HG03565 (cell line): ENCODE data around the gene OR10H2.
"Not testable (repeated sequence)": the region's sequence is repeated elsewhere in the genome, so short reads cannot be mapped to it uniquely, and the experiment has no call there.

Source experiments
- ATAC-seq: cut with Tn5 transposase; IDR thresholded peaks from one replicate; pipeline ENCODE4 v1.9.1; 2021; ENCODE audit warnings: mild to moderate bottlenecking, moderate library complexity; ENCODE audit not compliant: unreplicated experiment

Gene OR10H2

GRCh38 chr19:15759962-15760565 is 32.2 kb downstream of the OR10H2 start:
- no peak for ATAC-seq

DNA sequence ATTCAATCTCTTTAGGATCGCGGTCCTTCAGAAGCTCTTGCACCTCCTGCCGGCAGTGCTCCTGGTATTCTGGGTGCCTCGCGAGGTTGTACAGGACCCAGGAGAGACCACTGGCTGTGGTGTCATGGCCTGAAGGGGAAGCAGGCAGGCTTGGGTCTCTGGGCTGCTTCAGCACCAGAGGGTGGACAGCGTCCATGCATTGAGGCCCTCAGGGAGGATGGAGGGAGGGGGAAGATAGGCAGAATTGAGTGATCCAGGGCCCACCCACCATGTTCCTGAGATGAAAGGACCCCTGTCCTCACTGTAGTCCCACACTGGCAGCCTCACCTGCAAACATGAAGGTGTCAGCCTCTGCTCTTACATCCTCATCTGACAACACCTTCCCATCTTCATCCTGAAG is 41.8 kb downstream of the OR10H2 start:
- no peak for ATAC-seq

DNA sequence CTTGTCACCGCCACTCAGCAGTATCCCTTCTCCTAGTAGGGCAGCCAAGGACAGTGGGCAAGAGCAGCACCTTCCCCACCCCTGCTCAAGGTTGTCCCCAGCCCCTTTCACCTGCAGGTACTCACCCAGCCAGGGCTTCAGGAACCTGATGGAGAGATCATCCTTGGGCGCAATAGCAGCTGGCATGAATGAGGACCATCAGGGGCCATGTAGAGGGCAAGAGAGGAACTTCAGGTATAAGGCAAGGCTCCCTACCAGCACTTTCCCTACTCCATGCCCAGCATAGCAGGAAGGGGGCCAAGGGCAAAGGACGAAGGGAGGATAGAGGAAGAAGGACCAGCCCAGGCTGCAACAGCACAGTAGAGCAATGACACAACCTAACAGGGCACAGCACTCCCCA is 46.3 kb downstream of the OR10H2 start:
- ATAC-seq, result not testable (repeated sequence)

- no peak for ATAC-seq
Observed at GRCh38 chr19:15775249-15775648, 47.4 kb downstream of the OR10H2 start.

DNA sequence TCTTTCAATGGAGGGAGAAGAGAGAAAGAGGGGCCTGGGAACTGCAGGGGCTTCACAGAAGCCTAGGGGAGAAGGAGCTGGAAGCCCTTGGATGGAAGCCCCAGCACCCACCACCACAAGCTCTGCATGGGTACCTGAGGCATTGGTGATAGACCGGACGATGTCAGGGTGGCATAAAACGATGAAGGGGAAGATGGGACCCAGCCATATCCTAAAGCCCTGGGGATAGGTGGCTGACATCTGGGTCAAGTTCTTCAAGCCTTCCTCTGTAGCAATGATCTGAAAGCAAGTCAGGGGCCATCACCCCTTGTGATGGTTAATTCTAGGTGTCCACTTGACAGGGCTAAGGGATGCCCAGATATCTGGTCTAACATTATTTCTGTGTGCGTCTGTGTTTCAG is 48.4 kb downstream of the OR10H2 start:
- no peak for ATAC-seq

DNA sequence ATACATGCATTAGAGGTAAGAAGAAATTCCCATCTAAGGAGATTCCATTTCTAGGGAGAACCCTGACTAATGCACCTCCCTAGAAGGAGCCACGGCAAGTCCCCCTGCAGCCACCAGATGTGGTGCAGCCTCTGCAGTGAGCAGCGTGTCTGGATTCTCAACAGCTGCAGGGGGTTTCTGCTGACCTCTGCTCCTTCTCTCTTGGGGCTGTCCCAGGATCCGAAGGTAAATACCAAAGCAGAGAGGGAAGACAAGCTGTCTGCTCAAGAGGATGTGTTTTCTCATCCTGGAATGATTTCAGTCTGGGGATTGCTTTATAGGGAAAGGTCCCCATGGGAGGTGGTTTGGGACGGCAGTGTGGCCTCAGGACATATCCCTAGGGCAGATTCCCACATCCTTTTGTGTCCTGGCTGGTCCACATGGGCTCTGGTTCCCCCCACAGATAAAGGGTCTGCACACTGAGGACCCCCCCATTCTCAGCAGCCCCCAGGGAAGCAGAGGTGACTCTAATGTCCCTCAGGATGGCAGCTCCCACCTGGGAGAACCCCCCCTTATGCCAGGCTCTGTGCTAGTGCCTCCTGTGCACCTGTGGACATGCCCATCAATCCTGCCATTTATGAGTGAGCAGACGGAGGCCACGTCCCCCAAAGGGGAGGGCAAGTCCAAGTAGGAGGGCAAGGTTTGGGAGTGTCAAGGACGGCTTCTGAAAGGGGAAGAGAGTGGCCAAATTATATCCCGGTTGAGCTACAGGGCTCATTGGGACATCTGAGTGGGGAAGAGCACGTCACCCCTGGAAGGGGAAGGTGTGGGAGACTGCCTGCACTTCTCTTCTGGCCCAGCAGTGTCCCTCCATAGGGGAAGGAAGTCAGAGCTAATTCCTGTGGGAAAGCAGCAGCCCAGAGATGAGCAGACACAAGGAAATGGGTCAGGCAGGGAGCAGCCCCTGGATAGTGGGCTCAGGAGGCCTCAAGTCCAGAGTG is 49.5 kb downstream of the OR10H2 start:
- ATAC-seq, result no peak
